SIG-M5 treated with dmso at 0.1 percent for 504 hours (cell line): Measurements from ENCODE around the gene RAPGEF4.

Experiments
- DNase-seq: peaks from one replicate; lab custom pipeline; 2025; ENCODE audit not compliant: unreplicated experiment; lab: John Stamatoyannopoulos, UW

RAPGEF4 gene

GRCh38 chr2:172894689-172895387, 159.2 kb downstream of the RAPGEF4 start:
- DNase-seq: no peak

DNA sequence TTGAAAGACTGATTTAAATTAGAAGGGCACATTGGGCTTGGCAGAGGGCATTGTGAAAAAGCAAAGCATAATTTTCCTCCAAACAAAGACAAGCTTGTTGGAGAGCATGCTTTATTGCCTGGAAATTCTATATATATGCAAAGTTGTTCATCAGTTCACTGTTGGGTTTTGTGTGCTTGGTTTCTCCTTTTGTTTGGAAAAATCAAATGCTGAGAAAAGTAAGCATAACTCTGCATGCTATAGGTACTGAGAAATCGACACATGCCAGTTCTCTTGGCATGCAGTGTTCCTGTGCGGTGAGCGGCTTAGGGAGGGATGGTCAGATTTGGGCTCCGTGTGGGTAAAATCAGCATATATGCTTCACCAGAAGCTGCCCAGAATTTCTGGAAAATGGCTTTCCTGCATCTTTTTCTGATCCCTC, 161.0 kb downstream of the RAPGEF4 start:
- no peak for DNase-seq

- DNase-seq: no peak
Measured at GRCh38 chr2:172900871-172901270, 165.2 kb downstream of the RAPGEF4 start.

GRCh38 chr2:172901913-172902312, 166.3 kb downstream of the RAPGEF4 start:
- DNase-seq: no peak

GRCh38 chr2:172904236-172904635, 168.6 kb downstream of the RAPGEF4 start:
- DNase-seq: no peak

GRCh38 chr2:172905937-172906811, 170.5 kb downstream of the RAPGEF4 start:
- DNase-seq: no peak

DNA sequence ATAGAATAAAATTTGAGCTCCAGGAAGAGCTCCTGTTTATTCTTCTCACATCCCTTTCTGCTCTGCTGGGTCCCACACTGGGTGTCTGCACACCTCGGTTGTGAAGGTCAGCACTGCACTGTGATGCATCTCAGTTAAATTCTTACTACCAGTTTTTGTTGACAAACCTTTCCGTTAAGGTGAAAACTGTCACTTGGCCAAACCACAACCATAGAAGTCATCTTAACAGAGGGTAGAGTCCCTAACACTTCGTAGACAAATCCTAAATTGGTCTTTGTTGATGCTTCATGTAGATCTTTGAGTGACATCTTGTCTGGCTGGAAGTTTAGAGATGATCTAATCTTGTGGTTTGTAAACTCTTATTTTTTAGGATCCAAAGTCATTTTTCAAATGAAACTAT, 172.6 kb downstream of the RAPGEF4 start:
- no peak for DNase-seq

DNA sequence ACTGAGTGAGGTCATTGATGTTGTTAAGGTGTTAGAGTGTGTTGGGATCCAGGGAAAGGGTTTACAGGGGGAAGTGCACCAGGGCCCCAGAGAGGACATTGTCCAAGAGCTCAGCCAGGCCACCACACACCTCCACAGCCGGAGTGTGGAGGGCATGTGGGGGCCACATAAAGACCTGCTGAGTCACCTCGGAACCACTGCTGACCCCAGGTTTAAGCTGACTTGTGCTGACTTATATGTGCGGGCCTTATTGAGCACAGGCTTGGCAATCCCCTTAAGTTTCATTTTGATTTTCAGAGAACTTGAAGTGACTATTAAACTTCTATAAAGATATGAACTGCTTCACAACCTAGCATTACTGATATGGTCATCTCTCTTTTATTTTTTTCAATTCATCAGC, 173.8 kb downstream of the RAPGEF4 start:
- DNase-seq: no peak

GRCh38 chr2:172912266-172912665, 176.6 kb downstream of the RAPGEF4 start:
- no peak for DNase-seq

GRCh38 chr2:172914341-172915008, 178.8 kb downstream of the RAPGEF4 start:
- no peak for DNase-seq

- DNase-seq: no peak
Measured at GRCh38 chr2:172917716-172918115, 182.1 kb downstream of the RAPGEF4 start.

GRCh38 chr2:172919732-172920131, 184.1 kb downstream of the RAPGEF4 start:
- no peak for DNase-seq

GRCh38 chr2:172921532-172922236, 186.0 kb downstream of the RAPGEF4 start:
- no peak for DNase-seq

GRCh38 chr2:172922306-172922705, 186.7 kb downstream of the RAPGEF4 start:
- DNase-seq: no peak

DNA sequence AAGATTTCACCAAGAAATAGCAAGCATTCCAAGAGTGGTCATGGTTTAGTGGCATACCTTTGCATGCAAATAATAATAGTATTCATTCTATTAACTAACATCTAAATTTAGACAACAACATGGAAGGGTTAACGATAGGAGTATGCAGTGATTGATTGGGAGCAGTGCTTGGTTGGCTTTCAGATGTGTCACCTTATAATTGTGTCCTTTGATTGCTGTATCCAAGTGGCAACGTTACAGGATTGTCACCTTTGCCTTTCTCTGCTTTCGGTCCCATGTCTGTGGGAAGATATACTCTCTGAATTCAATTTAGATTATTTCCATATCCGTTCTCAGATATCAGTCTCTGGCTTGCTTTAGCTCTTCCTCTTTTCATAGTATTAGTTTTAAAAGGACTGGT, 187.2 kb downstream of the RAPGEF4 start:
- DNase-seq: no peak

GRCh38 chr2:172924097-172924660, 188.5 kb downstream of the RAPGEF4 start:
- no peak for DNase-seq

DNA sequence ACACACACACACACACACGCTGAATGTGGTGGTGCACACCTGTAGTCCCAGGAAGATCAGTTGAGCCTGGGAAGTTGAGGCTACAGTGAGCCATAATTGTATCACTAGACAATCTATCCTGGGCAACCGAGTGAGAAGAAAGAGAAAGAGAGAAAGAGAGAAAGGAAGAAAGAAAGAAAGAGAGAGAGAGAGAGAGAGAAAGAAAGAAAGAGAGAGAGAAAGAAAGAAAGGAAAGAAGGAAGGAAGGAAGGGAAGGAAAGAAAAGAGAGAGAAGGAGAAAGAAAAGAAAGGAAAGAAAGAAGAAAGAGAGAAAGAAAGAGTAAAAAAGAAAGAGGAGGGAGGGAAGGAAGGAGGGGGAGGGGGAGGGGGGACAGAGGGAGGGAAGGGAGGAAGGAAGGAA, 190.0 kb downstream of the RAPGEF4 start:
- no peak for DNase-seq

GRCh38 chr2:172926785-172927640, 191.4 kb downstream of the RAPGEF4 start:
- DNase-seq: no peak

GRCh38 chr2:172927641-172928357, 192.2 kb downstream of the RAPGEF4 start:
- no peak for DNase-seq
